ENCODE results near the gene MAGI2.

GRCh38 chr7:79282882-79283602 is 170.4 kb downstream of the MAGI2 start:
- TF ChIP-seq POLR2A (IDR thresholded peaks at IDR 0.05), result no peak
- TF ChIP-seq, protein P1, sequence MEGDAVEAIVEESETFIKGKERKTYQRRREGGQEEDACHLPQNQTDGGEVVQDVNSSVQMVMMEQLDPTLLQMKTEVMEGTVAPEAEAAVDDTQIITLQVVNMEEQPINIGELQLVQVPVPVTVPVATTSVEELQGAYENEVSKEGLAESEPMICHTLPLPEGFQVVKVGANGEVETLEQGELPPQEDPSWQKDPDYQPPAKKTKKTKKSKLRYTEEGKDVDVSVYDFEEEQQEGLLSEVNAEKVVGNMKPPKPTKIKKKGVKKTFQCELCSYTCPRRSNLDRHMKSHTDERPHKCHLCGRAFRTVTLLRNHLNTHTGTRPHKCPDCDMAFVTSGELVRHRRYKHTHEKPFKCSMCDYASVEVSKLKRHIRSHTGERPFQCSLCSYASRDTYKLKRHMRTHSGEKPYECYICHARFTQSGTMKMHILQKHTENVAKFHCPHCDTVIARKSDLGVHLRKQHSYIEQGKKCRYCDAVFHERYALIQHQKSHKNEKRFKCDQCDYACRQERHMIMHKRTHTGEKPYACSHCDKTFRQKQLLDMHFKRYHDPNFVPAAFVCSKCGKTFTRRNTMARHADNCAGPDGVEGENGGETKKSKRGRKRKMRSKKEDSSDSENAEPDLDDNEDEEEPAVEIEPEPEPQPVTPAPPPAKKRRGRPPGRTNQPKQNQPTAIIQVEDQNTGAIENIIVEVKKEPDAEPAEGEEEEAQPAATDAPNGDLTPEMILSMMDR (IDR thresholded peaks at IDR 0.05 in 4 of 5, conservative IDR thresholded peaks at IDR 0.05 in 1 of 5), result no peak
